NB4 (cell line): ENCODE measurements around the gene NTSR1.

ENCODE experiments used
- MYC ChIP-seq: IDR thresholded peaks from 2 replicates; pipeline ENCODE4 v1.6.1; 2011; ENCODE audit warnings: low read depth, low read length
- POLR2A ChIP-seq: IDR thresholded peaks from 2 replicates; pipeline ENCODE4 v1.6.1; 2011; ENCODE audit warnings: mild to moderate bottlenecking; ENCODE audit not compliant: insufficient read length; ENCODE audit errors: extremely low read depth
- TF ChIP-seq, protein P1 (sequence below): IDR thresholded peaks from one replicate; pipeline ENCODE4 v1.5.1; 2012; ENCODE audit warnings: low read depth, low read length

DNA sequence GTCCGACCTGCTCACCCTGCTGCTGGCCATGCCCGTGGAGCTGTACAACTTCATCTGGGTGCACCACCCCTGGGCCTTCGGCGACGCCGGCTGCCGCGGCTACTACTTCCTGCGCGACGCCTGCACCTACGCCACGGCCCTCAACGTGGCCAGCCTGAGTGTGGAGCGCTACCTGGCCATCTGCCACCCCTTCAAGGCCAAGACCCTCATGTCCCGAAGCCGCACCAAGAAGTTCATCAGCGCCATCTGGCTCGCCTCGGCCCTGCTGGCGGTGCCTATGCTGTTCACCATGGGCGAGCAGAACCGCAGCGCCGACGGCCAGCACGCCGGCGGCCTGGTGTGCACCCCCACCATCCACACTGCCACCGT lies 885 bp downstream of the NTSR1 start:
- TF ChIP-seq, protein P1, sequence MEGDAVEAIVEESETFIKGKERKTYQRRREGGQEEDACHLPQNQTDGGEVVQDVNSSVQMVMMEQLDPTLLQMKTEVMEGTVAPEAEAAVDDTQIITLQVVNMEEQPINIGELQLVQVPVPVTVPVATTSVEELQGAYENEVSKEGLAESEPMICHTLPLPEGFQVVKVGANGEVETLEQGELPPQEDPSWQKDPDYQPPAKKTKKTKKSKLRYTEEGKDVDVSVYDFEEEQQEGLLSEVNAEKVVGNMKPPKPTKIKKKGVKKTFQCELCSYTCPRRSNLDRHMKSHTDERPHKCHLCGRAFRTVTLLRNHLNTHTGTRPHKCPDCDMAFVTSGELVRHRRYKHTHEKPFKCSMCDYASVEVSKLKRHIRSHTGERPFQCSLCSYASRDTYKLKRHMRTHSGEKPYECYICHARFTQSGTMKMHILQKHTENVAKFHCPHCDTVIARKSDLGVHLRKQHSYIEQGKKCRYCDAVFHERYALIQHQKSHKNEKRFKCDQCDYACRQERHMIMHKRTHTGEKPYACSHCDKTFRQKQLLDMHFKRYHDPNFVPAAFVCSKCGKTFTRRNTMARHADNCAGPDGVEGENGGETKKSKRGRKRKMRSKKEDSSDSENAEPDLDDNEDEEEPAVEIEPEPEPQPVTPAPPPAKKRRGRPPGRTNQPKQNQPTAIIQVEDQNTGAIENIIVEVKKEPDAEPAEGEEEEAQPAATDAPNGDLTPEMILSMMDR, result no peak
- TF ChIP-seq POLR2A, result no peak
- TF ChIP-seq MYC, result no peak
